CD8-positive, alpha-beta memory T cell (primary cell): ENCODE data around the gene ACSS1. TPM values are rescaled to one million over a fixed set of nuclear protein-coding genes. Genes with fewer than 3 reads are reported as not detected.
A peak's percentile ranks its signal among the peaks of the same experiment; 100 is the strongest.

Source experiments
- CTCF ChIA-PET: fragments of 350-600 bp; sonication (Branson Sonifier 250); formaldehyde crosslinking; loops from one replicate; lab custom pipeline; 2021; ENCODE audit warnings: antibody characterized with exemption; lab: Charles Lee
- POLR2A ChIA-PET: fragments of 350-600 bp; sonication (Branson Sonifier 250); formaldehyde crosslinking; loops from one replicate; lab custom pipeline; 2021; ENCODE audit warnings: antibody characterized with exemption; lab: Charles Lee
- DNase-seq, 5 donors: peaks; one replicate each; pipeline versions ENCODE4 v3.0.0 to v3.0.0-alpha.2; 2020 to 2022; ENCODE audit warnings: mixed read lengths in 1 of 5
- H3K27ac ChIP-seq: one replicate; pipeline ENCODE4 v1.7.0; 2013; ENCODE audit warnings: low read depth, mild to moderate bottlenecking, low read length, moderate library complexity
- H3K27me3 ChIP-seq: 2 replicates; pipeline ENCODE4 v1.7.0; 2013; ENCODE audit warnings: low read length, mild to moderate bottlenecking; ENCODE audit not compliant: insufficient read depth, poor library complexity, severe bottlenecking
- H3K36me3 ChIP-seq: 2 replicates; pipeline ENCODE4 v1.7.0; 2013; ENCODE audit warnings: mild to moderate bottlenecking, low read length, moderate library complexity; ENCODE audit not compliant: insufficient read depth
- H3K4me1 ChIP-seq: 2 replicates; pipeline ENCODE4 v1.7.0; 2013; ENCODE audit warnings: mild to moderate bottlenecking, low read length, moderate library complexity; ENCODE audit not compliant: insufficient read depth
- H3K4me3 ChIP-seq: 2 replicates; pipeline ENCODE4 v1.7.0; 2013; ENCODE audit warnings: mild to moderate bottlenecking, low read length
- H3K9me3 ChIP-seq: 2 replicates; pipeline ENCODE4 v1.7.0; 2013; ENCODE audit warnings: mild to moderate bottlenecking, low read length
- H3K27ac Mint-ChIP-seq, 8 donors: one replicate each; pipeline ENCODE4 v1.8.0; 2020 to 2021; ENCODE audit warnings: mixed read lengths in 8 of 8, mild to moderate bottlenecking in 6 of 8, inconsistent platforms in 3 of 8, moderate library complexity in 3 of 8
- H3K27me3 Mint-ChIP-seq, 2 donors: one replicate each; pipeline ENCODE4 v1.8.0; 2020 to 2021; ENCODE audit warnings: mixed read lengths in 2 of 2, mild to moderate bottlenecking in 1 of 2, moderate library complexity in 1 of 2
- H3K36me3 Mint-ChIP-seq, 3 donors: one replicate each; pipeline ENCODE4 v1.8.0; 2020 to 2021; ENCODE audit warnings: mixed read lengths in 3 of 3, inconsistent platforms in 1 of 3, mild to moderate bottlenecking in 1 of 3
- H3K4me1 Mint-ChIP-seq, 3 donors: one replicate each; pipeline ENCODE4 v1.8.0; 2020 to 2021; ENCODE audit warnings: mixed read lengths in 3 of 3, inconsistent platforms in 1 of 3, mild to moderate bottlenecking in 1 of 3
- H3K4me3 Mint-ChIP-seq, 7 donors: one replicate each; pipeline ENCODE4 v1.8.0; 2020 to 2021; ENCODE audit warnings: mixed read lengths in 7 of 7, mild to moderate bottlenecking in 6 of 7, moderate library complexity in 4 of 7, inconsistent platforms in 2 of 7
- H3K9me3 Mint-ChIP-seq, 5 donors: one replicate each; pipeline ENCODE4 v1.8.0; 2020 to 2022; ENCODE audit warnings: mixed read lengths in 5 of 5, mild to moderate bottlenecking in 3 of 5, moderate library complexity in 2 of 5, inconsistent platforms in 1 of 5
- polyA plus RNA-seq: library from polyadenylated mRNA; unstranded; fragments of 300-500 nt; fragmentation: Illumina TruSeq; gene quantifications from one replicate; pipeline ENCODE4 v1.2.3, GENCODE V29; 2021
- total RNA-seq, 2 experiments: library from RNA; stranded (reverse); gene quantifications; one replicate each; pipeline ENCODE4 v1.2.3, GENCODE V29; 2021

The ACSS1 gene
- total and polyA plus RNA-seq, 3 experiments from 2014 or later = 24.5 to 59.6 (median 24.8) TPM

DNA sequence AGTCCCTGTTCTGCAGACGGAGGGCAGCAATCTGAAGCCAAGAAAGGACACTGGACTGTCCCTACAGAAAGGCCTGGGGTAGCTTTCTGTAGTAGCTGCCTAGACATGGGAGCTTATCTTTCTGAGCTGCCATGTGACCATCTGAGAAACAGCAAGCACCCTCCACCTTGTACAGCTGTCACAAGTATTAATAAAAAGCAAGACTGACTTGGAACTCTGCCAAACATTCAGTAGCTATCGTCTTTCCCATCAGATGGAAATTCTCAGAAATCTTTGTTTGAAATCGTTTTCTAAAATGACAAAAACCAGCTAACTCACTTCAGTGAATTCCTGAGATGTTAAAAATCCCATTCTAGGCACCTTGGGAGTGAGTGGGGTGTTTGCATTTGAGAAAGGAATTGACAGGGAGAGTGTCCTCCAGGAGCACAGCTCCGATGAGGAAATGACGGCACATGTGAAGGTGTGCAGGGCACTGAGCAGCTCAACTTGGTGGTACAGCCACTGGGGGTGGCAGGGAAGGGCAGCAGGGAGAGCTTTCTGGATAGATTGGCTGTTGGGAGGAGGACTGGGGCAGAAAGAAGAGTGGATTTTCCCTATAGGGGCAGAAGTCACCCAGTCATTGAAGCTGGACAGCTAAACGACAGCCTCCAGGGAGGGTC, 24.5 kb downstream of the ACSS1 start:
- H3K27me3 ChIP-seq = no peaks in the 10 kb centered on the region
- no peak overlapping the region for H3K27ac ChIP-seq
- DNase-seq = no peak
- peak overlapping the region in 1 of 7 donors; percentile 56 for H3K4me3 Mint-ChIP-seq
- H3K9me3 ChIP-seq = no peaks in the 10 kb centered on the region
- ChIA-PET POLR2A (interaction anchor here (0.5 kb wide), 1 partner anchor 875 kb away, joined by 4 read pairs; no protein-coding TSS in a partner anchor), CTCF (interaction anchor here (0.7 to 2.5 kb wide), 4 partner anchors 13 to 32 kb away, joined by 3 to 8 read pairs (median 4); no protein-coding TSS in a partner anchor)
- peaks cover 9 to 61% (median 13%) of the 10 kb centered on the region in 3 donors for H3K36me3 Mint-ChIP-seq
- peak overlapping the region in 2 of 8 donors; percentile 45 to 77 for H3K27ac Mint-ChIP-seq
- peaks cover 30% of the 10 kb centered on the region for H3K4me1 ChIP-seq
- H3K36me3 ChIP-seq = peaks cover 12% of the 10 kb centered on the region
- no peaks in the 10 kb centered on the region for H3K27me3 Mint-ChIP-seq
- H3K9me3 Mint-ChIP-seq = no peaks in the 10 kb centered on the region
- H3K4me1 Mint-ChIP-seq = peaks cover 40 to 80% (median 62%) of the 10 kb centered on the region in 3 donors
- H3K4me3 ChIP-seq = no peak overlapping the region

DNA sequence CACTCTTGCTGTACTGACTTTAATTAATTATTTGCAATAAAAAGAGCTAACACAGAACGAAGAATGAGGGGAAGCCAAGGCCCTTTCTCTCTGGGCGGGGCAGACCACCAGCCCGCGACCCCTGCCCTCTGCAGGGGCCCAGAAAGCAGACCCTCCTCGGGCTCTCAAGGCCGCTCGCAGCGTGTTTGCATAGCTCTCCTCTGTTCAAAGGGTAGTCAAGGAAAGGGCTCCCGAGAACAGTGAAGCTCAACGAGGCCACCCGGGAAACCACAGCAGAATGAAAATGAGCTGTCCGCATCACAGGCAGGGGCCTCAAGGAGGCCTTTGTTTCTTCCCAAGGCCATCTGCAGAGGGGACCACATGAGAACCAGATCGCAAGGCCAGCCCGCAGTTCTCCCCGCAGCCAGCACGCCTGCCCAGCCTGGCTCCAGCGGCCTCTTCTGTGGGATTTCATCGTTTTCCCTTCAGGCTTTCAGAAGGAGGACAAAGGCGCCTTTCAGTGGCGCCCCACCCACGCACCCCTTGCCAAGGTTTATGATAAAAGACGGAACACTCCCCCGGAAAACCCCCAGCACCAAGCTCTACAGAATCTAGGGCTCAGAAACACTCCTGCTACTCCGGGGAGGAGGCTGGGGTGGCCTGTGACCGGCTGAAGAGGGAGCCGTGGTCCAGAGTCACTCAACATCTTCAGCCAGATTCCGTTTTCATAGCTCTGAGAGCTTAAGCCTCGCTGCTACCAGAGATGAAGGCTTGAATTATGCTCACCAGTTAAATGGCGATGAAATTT, 25.3 kb downstream of the ACSS1 start:
- H3K9me3 ChIP-seq = no peaks in the 10 kb centered on the region
- Mint-ChIP-seq H3K27ac (peak overlapping the region in 1 of 8 donors; percentile 29), H3K27me3 (no peaks in the 10 kb centered on the region), H3K9me3 (no peaks in the 10 kb centered on the region), H3K4me3 (no peak overlapping the region), H3K4me1 (peaks cover 35 to 77% (median 56%) of the 10 kb centered on the region in 3 donors), H3K36me3 (peaks cover 9 to 60% (median 13%) of the 10 kb centered on the region in 3 donors)
- H3K27ac ChIP-seq = no peak overlapping the region
- no peak overlapping the region for H3K4me3 ChIP-seq
- CTCF ChIA-PET = interaction anchor here (1.2 to 2.5 kb wide), 3 partner anchors 12 to 27 kb away, joined by 3 to 8 read pairs (median 5); no protein-coding TSS in a partner anchor
- peaks cover 12% of the 10 kb centered on the region for H3K36me3 ChIP-seq
- H3K4me1 ChIP-seq = peaks cover 23% of the 10 kb centered on the region
- DNase-seq = no peak
- POLR2A ChIA-PET = interaction anchor here (0.5 kb wide), 1 partner anchor 875 kb away, joined by 4 read pairs; no protein-coding TSS in a partner anchor
- no peaks in the 10 kb centered on the region for H3K27me3 ChIP-seq

DNA sequence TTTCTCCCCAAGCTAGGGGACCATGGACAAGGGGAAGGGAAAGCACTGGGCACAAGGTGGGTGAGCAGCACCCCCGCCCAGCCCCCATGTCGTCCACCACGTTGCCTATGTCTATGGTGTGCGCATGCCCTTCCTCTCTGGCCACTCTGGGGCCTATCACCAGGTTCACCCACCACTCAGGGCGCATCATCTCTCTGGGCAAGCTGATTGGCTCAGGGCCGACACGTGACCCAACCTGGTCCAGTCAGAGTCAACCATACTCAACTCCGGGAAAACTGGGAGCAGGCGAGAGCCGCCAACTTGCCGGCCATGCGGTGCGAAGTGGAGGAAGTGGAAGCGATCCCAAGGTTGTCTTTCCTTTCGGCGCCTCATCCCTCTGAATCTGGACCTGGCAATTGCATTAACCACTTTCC, 25.9 kb downstream of the ACSS1 start:
- peaks cover 36 to 76% (median 56%) of the 10 kb centered on the region in 3 donors for H3K4me1 Mint-ChIP-seq
- no peaks in the 10 kb centered on the region for H3K9me3 Mint-ChIP-seq
- Histone ChIP-seq H3K27ac (no peak overlapping the region), H3K27me3 (no peaks in the 10 kb centered on the region), H3K4me1 (peaks cover 17% of the 10 kb centered on the region), H3K4me3 (no peak overlapping the region), H3K36me3 (peaks cover 12% of the 10 kb centered on the region), H3K9me3 (no peaks in the 10 kb centered on the region)
- DNase-seq = no peak
- CTCF ChIA-PET = interaction anchor here (2.5 kb wide), 1 partner anchor 28 kb away, joined by 8 read pairs; no protein-coding TSS in a partner anchor
- H3K4me3 Mint-ChIP-seq = no peak overlapping the region
- POLR2A ChIA-PET = no interaction called here
- H3K27me3 Mint-ChIP-seq = no peaks in the 10 kb centered on the region
- H3K36me3 Mint-ChIP-seq = peaks cover 9 to 61% (median 16%) of the 10 kb centered on the region in 3 donors
- H3K27ac Mint-ChIP-seq = peak overlapping the region in 1 of 8 donors; percentile 27

DNA sequence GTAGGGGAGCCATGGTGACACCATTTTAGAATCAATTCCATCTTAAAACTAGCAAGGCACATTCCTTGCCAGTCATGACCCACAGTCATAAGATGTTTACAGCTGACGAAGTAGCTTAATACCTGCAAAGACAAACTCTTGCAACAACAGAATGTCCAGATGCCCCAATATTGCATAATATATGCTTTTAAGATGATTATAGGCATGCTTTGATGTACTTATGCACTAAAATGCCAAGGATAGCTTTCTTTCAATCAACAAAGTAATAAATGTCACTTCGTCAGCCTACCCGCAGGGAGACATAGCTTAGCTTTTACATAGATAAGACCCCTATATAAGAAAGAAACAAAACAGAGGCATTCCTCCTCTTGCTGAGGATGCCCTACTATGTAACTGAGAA, 26.7 kb downstream of the ACSS1 start:
- ChIA-PET POLR2A (no interaction called here), CTCF (interaction anchor here (2.5 kb wide), 1 partner anchor 29 kb away, joined by 8 read pairs; no protein-coding TSS in a partner anchor)
- DNase-seq = no peak
- Mint-ChIP-seq H3K4me1 (peaks cover 32 to 76% (median 50%) of the 10 kb centered on the region in 3 donors), H3K36me3 (peaks cover 9 to 67% (median 18%) of the 10 kb centered on the region in 3 donors), H3K27ac (no peak overlapping the region), H3K9me3 (no peaks in the 10 kb centered on the region), H3K4me3 (no peak overlapping the region), H3K27me3 (no peaks in the 10 kb centered on the region)
- H3K36me3 ChIP-seq = peaks cover 12% of the 10 kb centered on the region
- H3K27me3 ChIP-seq = no peaks in the 10 kb centered on the region
- no peak overlapping the region for H3K27ac ChIP-seq
- H3K4me1 ChIP-seq = peaks cover 9% of the 10 kb centered on the region
- no peak overlapping the region for H3K4me3 ChIP-seq
- H3K9me3 ChIP-seq = no peaks in the 10 kb centered on the region

DNA sequence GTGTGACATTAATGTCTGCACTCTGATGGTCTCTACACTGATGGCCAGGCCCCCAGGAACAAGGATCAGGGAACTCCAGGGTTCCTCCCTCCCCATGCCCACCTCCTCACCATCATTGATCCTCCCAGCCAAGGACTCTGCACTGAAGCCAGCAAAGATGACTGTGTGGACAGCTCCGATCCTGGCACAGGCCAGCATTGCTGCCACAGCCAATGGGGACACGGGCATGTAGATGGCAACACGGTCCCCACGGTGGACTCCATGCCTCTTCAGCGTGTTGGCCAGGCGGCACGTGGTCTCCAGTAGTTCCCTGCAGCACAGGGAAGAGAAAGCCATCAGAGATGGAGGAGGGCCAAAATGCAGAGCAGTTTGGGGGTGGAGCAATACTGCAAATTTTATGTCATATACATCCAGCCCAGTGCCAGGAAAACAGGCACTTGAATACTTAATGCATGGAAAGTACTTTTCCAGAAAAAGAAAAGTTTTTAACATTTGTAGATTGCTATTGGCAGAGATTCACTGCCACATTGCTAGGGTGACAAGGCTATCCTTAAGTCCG, 27.2 kb downstream of the ACSS1 start:
- DNase-seq = peak in 1 of 5 donors; percentile 31
- ChIA-PET CTCF (no interaction called here), POLR2A (no interaction called here)
- H3K9me3 ChIP-seq = no peaks in the 10 kb centered on the region
- Mint-ChIP-seq H3K36me3 (peaks cover 9 to 65% (median 18%) of the 10 kb centered on the region in 3 donors), H3K4me1 (peaks cover 28 to 74% (median 47%) of the 10 kb centered on the region in 3 donors), H3K9me3 (no peaks in the 10 kb centered on the region), H3K27ac (peak overlapping the region in 2 of 8 donors; percentile 25 to 55), H3K27me3 (no peaks in the 10 kb centered on the region), H3K4me3 (no peak overlapping the region)
- H3K4me1 ChIP-seq = peaks cover 4% of the 10 kb centered on the region
- no peak overlapping the region for H3K27ac ChIP-seq
- H3K36me3 ChIP-seq = peaks cover 12% of the 10 kb centered on the region
- H3K4me3 ChIP-seq = no peak overlapping the region
- no peaks in the 10 kb centered on the region for H3K27me3 ChIP-seq

DNA sequence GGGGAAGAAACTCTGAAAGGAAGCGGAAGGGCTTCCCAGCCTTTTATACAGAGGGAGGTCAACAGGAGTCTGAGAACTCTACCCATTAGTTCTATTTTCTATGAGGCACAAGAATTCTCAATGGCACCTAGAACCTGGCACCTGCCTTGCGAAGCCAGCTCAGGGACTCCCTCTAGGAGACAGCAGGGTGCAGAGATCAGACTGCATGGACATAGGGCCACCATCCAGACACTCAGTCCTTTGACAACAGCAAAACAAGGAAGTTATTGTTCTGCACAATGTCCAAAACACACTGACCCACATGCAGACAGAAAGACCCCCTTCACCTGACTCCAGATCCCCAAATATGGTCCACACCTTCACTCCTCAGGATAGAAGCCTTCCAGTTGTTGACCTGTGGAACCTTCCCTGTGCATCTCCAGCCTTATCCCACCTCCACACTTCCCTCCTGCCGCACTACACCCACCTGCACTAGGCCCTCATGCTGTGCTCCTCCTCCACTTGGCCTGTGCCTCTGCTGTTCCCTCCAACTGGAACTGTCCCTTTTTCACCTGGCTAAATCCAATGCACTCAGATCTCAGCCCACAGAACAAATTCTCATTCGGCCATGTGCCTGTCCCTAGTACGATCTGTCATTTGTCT, 27.8 kb downstream of the ACSS1 start:
- Mint-ChIP-seq H3K4me3 (peak overlapping the region in 1 of 7 donors; percentile 3), H3K27ac (peak overlapping the region in 3 of 8 donors; percentile 25 to 73 (median 55)), H3K36me3 (peaks cover 9 to 69% (median 18%) of the 10 kb centered on the region in 3 donors), H3K27me3 (no peaks in the 10 kb centered on the region), H3K9me3 (no peaks in the 10 kb centered on the region), H3K4me1 (peaks cover 26 to 72% (median 48%) of the 10 kb centered on the region in 3 donors)
- peak in 1 of 5 donors; percentile 18 for DNase-seq
- Histone ChIP-seq H3K27me3 (no peaks in the 10 kb centered on the region), H3K9me3 (no peaks in the 10 kb centered on the region), H3K4me3 (no peak overlapping the region), H3K4me1 (no peaks in the 10 kb centered on the region), H3K27ac (no peak overlapping the region), H3K36me3 (peaks cover 12% of the 10 kb centered on the region)
- ChIA-PET POLR2A (no interaction called here), CTCF (no interaction called here)

DNA sequence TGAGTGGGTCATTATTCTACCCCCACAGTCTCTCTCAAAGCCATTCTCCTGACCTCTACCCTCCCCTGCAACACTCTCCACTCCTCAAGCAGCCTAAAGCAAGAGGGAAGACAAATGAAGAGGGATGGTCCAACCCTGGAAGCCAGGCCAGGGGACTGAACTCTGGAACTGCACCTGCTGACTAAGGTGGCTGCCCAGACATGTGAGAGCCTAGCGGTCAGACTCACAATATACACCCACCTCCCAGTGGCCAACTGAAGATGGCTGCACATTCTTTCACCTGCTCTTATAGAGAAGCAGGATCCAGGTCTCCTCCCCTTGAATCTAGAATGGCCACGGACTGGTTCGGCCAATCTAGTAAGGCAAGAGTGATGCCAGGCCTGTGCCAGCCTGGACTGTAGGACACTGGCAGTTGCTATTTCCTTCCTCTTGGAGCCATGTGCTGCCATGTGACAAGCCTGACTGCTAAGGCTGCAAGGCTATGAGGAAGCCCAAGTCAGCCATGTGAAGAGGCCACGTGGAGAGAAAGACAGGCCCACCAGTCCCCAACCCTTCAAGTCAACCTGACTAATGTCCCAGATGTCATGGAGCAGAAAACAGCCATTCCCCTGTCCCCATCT, 31.8 kb downstream of the ACSS1 start:
- H3K4me1 ChIP-seq = no peaks in the 10 kb centered on the region
- Mint-ChIP-seq H3K27ac (peak overlapping the region in 6 of 8 donors; percentile 14 to 80 (median 42)), H3K9me3 (no peaks in the 10 kb centered on the region), H3K4me1 (peaks cover 29 to 70% (median 46%) of the 10 kb centered on the region in 3 donors), H3K36me3 (peaks cover 9 to 80% (median 15%) of the 10 kb centered on the region in 3 donors), H3K27me3 (no peaks in the 10 kb centered on the region), H3K4me3 (no peak overlapping the region)
- H3K36me3 ChIP-seq = peaks cover 15% of the 10 kb centered on the region
- ChIA-PET CTCF (no interaction called here), POLR2A (no interaction called here)
- no peaks in the 10 kb centered on the region for H3K9me3 ChIP-seq
- H3K27me3 ChIP-seq = no peaks in the 10 kb centered on the region
- no peak overlapping the region for H3K4me3 ChIP-seq
- H3K27ac ChIP-seq = no peak overlapping the region
- DNase-seq = no peak
